Testis (tissue), 3 donors: Measurements from ENCODE around the gene VRK2. TPM values are rescaled to one million over a fixed set of nuclear protein-coding genes. Genes with fewer than 3 reads are reported as not detected.

ENCODE experiments used
- DNase-seq: peaks from one replicate; pipeline ENCODE4 v3.0.0-alpha.2; 2019
- H3K27ac ChIP-seq, 2 donors: fragments of 200-600 bp; sonication (generic); one replicate each; pipeline ENCODE4 v1.5.1; 2019
- H3K27me3 ChIP-seq: fragments of 200-600 bp; sonication (generic); one replicate; pipeline ENCODE4 v1.5.1; 2019
- H3K36me3 ChIP-seq: fragments of 200-600 bp; sonication (generic); one replicate; pipeline ENCODE4 v1.5.1; 2017; ENCODE audit warnings: low read depth; ENCODE audit errors: missing control alignments
- H3K4me1 ChIP-seq: fragments of 200-600 bp; sonication (generic); one replicate; pipeline ENCODE4 v1.5.1; 2019
- H3K4me3 ChIP-seq, 2 donors: fragments of 200-600 bp; sonication (generic); one replicate each; pipeline ENCODE4 v1.5.1; 2017 to 2019
- H3K9me3 ChIP-seq: fragments of 200-600 bp; sonication (generic); one replicate; pipeline ENCODE4 v1.5.1; 2017
- POLR2A ChIP-seq: fragments of 450-650 bp; IDR thresholded peaks from one replicate; pipeline ENCODE4 v1.6.1; 2017; ENCODE audit warnings: antibody characterized with exemption, mild to moderate bottlenecking, moderate library complexity
- WGBS, 2 donors: methylation state at CpG; one replicate each; pipeline ENCODE4 v1.1.5; 2018; 5-methylcytosine and 5-hydroxymethylcytosine counted together
- intact Hi-C: fragments of 100-400 bp; cut with DNase I; formaldehyde crosslinking; loops from one replicate; pipeline ENCODE4 v1.15.1; 2023; ENCODE audit warnings: low total_unique reads
- polyA plus RNA-seq: library from polyadenylated mRNA; stranded (reverse); fragments of 350-450 nt; fragmentation: Illumina TruSeq; extraction: RNeasy Lipid Tissue Mini Kit (QIAGEN cat#74804); gene quantifications from one replicate; pipeline ENCODE4 v1.2.3, GENCODE V29; 2014; ENCODE audit warnings: low read depth, low replicate concordance; ENCODE audit not compliant: insufficient read depth
- total RNA-seq, 2 donors: library from RNA; depleted of rRNA; stranded (reverse); fragments of >200 nt; gene quantifications; one replicate each; pipeline ENCODE4 v1.2.3, GENCODE V29; 2016
- TF ChIP-seq, protein P1 (sequence below), 3 experiments: fragments of 450-650 bp in 2 of 3; fragments of 200-600 bp in 1 of 3; sonication (generic) in 1 of 3; IDR thresholded peaks; one replicate each; pipeline ENCODE4 v1.5.1; 2016 to 2019; ENCODE audit warnings: antibody characterized with exemption in 3 of 3, mild to moderate bottlenecking in 2 of 3, moderate library complexity in 1 of 3

Gene VRK2
- total and polyA plus RNA-seq, 3 donors from 2014 or later = 16.6 to 18.5 (median 16.7) TPM

DNA sequence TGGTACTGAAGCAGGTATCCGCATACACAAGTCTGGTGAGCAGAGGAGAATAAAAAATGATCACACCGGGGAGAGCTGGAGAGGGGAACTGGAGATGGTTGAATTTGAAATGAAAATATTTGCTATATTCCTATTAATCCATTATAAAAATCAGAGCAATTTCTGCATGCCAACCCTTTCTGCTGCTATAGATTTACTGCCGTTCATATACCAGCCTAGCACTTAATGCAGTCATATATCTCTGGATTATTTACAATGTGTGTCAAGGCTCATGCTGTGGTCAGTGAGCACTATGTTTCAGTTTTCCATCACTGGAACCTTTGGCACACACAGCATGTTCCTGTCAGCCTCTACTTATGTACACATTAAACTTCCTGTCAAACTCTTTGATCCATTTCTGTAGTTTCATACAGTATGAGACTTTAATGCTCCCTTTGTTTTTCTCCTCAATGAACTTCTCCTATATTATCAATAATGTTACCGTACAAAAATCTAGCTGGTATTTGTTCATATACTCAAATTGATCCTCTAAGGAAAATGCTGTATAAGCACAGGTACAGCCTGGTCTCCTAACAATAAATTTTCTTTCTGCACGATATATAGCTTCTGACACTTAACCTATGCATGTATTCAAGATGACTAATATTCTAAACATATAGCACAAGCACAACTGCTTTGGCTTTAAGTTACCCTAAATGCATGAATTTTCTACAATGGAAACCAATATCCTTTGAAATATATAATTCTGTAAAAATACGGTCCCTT is 157.8 kb downstream of the VRK2 start:
- Histone ChIP-seq H3K27me3 (no peaks in the 10 kb centered on the region), H3K36me3 (no peaks in the 10 kb centered on the region), H3K4me3 (no peak overlapping the region), H3K27ac (no peak overlapping the region), H3K4me1 (no peaks in the 10 kb centered on the region), H3K9me3 (no peaks in the 10 kb centered on the region)
- 90 to 96% methylated on average over 6 of the region's 6 CpGs for WGBS, 2 donors
- TF ChIP-seq, protein P1, sequence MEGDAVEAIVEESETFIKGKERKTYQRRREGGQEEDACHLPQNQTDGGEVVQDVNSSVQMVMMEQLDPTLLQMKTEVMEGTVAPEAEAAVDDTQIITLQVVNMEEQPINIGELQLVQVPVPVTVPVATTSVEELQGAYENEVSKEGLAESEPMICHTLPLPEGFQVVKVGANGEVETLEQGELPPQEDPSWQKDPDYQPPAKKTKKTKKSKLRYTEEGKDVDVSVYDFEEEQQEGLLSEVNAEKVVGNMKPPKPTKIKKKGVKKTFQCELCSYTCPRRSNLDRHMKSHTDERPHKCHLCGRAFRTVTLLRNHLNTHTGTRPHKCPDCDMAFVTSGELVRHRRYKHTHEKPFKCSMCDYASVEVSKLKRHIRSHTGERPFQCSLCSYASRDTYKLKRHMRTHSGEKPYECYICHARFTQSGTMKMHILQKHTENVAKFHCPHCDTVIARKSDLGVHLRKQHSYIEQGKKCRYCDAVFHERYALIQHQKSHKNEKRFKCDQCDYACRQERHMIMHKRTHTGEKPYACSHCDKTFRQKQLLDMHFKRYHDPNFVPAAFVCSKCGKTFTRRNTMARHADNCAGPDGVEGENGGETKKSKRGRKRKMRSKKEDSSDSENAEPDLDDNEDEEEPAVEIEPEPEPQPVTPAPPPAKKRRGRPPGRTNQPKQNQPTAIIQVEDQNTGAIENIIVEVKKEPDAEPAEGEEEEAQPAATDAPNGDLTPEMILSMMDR (IDR thresholded peaks at IDR 0.05) = no peak
- no peak for TF ChIP-seq POLR2A
- intact Hi-C loops = no loop called here
- DNase-seq = no peak

DNA sequence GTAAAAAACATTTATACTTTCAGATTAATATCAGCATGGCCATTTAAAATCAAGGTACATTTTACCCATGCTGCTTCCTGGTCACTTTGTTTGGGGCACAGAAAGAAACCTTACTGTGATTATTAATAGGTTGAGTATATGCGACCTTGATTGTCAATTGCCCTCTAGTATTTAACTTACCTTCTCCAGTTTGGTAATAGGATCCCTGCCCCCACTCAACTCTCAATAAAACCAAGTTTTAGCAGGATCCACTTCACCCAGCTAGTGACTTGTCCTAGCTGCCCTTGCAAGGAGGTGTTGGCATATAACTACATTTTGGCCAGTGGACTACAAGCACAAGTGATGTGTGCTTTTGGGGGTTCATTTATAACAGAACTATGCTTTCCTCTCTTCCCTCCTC is 160.2 kb downstream of the VRK2 start:
- Histone ChIP-seq H3K36me3 (no peaks in the 10 kb centered on the region), H3K9me3 (no peaks in the 10 kb centered on the region), H3K27ac (no peak overlapping the region), H3K4me1 (no peaks in the 10 kb centered on the region), H3K4me3 (no peak overlapping the region), H3K27me3 (no peaks in the 10 kb centered on the region)
- no peak for DNase-seq
- intact Hi-C loops = no loop called here
- TF ChIP-seq, protein P1 (IDR thresholded peaks at IDR 0.05) = no peak
- TF ChIP-seq POLR2A = no peak
- WGBS, 2 donors = 95 to 96% methylated on average over 1 of the region's 1 CpG

DNA sequence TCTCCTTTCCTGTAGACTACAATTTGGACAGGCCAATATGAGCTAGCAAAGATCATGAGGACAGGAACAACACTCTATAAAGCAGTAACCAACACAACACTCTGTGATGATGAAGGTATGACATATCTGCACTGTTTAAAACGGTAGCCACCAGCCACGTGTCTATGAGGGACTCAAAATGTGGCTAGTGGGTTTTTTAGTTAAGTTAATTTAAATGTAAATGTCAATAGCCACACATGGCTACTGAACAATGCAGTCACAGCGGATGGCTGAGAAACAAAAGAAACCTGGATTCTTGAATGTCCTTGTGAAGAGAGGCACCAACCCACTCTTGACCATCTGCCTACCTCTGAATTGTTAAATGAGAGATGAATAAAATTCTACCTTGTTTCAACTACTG is 160.6 kb downstream of the VRK2 start:
- TF ChIP-seq POLR2A = no peak
- TF ChIP-seq, protein P1 (IDR thresholded peaks at IDR 0.05) = no peak
- WGBS, 2 donors = 87 to 95% methylated on average over 3 of the region's 3 CpGs
- Histone ChIP-seq H3K36me3 (no peaks in the 10 kb centered on the region), H3K4me1 (no peaks in the 10 kb centered on the region), H3K27ac (no peak overlapping the region), H3K9me3 (no peaks in the 10 kb centered on the region), H3K27me3 (no peaks in the 10 kb centered on the region), H3K4me3 (no peak overlapping the region)
- intact Hi-C loops = no loop called here
- DNase-seq = no peak

Other genes starting within 250 kb of the VRK2 start
- 10 to 100 TPM; 36.6 to 52.3 TPM for gene FANCL, start 194.5 kb downstream of the VRK2 start, total RNA-seq
- 27.8 TPM for gene FANCL, start 194.5 kb downstream of the VRK2 start, polyA plus RNA-seq